ENCODE data around the gene CR1L. TPM values are rescaled to one million over a fixed set of nuclear protein-coding genes. Genes with fewer than 3 reads are reported as not detected.
A peak's percentile ranks its signal among the peaks of the same experiment; 100 is the strongest.
"Not testable (repeated sequence)": the region's sequence is repeated elsewhere in the genome, so short reads cannot be mapped to it uniquely, and the experiment has no call there.

Gene CR1L
- total and polyA plus RNA-seq, 2 of the 8 experiments (the other 6 are each of a cell fraction or from before 2014, with no cell fraction given), result 0.39 TPM; not detected in 1

GRCh38 chr1:207680590-207681388, 35.9 kb downstream of the CR1L start:
- H2BK12ac ChIP-seq (ENCODE audit: low read depth, low read length); H3K4ac ChIP-seq (replicated peaks; ENCODE audit: insufficient read length, low read depth, low read length); H3K79me2 ChIP-seq (ENCODE audit: control insufficient read depth in 1 of 2, insufficient read depth in 2 of 2, low read length in 2 of 2); H3K23ac ChIP-seq (ENCODE audit: insufficient read length); H3K9ac ChIP-seq (replicated peaks in 1 of 4; ENCODE audit: extremely low read depth in 1 of 4, low read depth in 3 of 4, low read length in 3 of 4); H2AK5ac ChIP-seq (ENCODE audit: low read depth, low read length); H4K8ac ChIP-seq (ENCODE audit: extremely low read depth, insufficient read depth, low read length); H3K56ac ChIP-seq (replicated peaks; ENCODE audit: insufficient read length, low read depth, low read length); H2BK120ac ChIP-seq (replicated peaks; ENCODE audit: low read depth, low read length); H3K27ac ChIP-seq (ENCODE audit: low read depth, low read length); H3K27me3 ChIP-seq (replicated peaks in 1 of 4; ENCODE audit: control insufficient read depth in 3 of 4, extremely low read depth in 1 of 4, insufficient read depth in 3 of 4, low read length in 3 of 4); CTCF ChIA-PET (ENCODE audit: partially characterized antibody); H3K14ac ChIP-seq (ENCODE audit: insufficient read length); H2BK20ac ChIP-seq (ENCODE audit: low read length); H3K4me3 ChIP-seq (ENCODE audit: extremely low read depth in 1 of 4, insufficient read depth in 2 of 4, low read depth in 3 of 4, low read length in 4 of 4); H4K5ac ChIP-seq (ENCODE audit: insufficient read length, low read depth, low read length); H2BK15ac ChIP-seq (ENCODE audit: low read length); H3K4me2 ChIP-seq (ENCODE audit: insufficient read depth in 1 of 2, low read depth in 2 of 2, low read length in 2 of 2); H4K91ac ChIP-seq (replicated peaks; ENCODE audit: insufficient read length, low read length); POLR2A ChIA-PET (ENCODE audit: partially characterized antibody); H4K20me1 ChIP-seq (replicated peaks in 1 of 2; ENCODE audit: control insufficient read depth in 1 of 2, insufficient read depth in 2 of 2, low read length in 2 of 2); H3K18ac ChIP-seq (ENCODE audit: extremely low read depth, low read length); H3K9me3 ChIP-seq (ENCODE audit: insufficient read depth in 2 of 2, low read depth in 1 of 2, low read length in 1 of 2); H3K4me1 ChIP-seq (replicated peaks in 1 of 4; ENCODE audit: control insufficient read depth in 3 of 4, insufficient read depth in 4 of 4, low read length in 3 of 4); H2BK5ac ChIP-seq (ENCODE audit: low read depth, low read length); H3K36me3 ChIP-seq (ENCODE audit: control insufficient read depth in 2 of 4, insufficient read depth in 4 of 4, low read length in 3 of 4); DNase-seq (ENCODE audit: low read depth in 1 of 2, low spot score in 2 of 2); H3K79me1 ChIP-seq (ENCODE audit: low read depth, low read length); H3K23me2 ChIP-seq (ENCODE audit: low read depth, low read length): not testable (repeated sequence)
- peak; percentile 75 for FAIRE-seq
- 83% methylated on average over 5 of the region's 6 CpGs; no CpG with 5 or more reads in 1 of the 2 experiments for WGBS, 2 experiments (ENCODE audit: extremely low coverage in 1 of 2, insufficient coverage in 1 of 2, insufficient read length in 1 of 2, insufficient replicate concordance in 2 of 2, low coverage in 1 of 2, low lambda C conversion rate in 2 of 2, missing lambda C conversion rate in 1 of 2)
- H2AFZ ChIP-seq (ENCODE audit: low read length), result peak overlapping the region; percentile 44; the same call in 1 of the 2 replicates
